Activated CD8-positive, alpha-beta memory T cell treated with anti-CD3 and anti-CD28 coated beads for 48 hours (primary cell): ENCODE measurements around the gene SARS1.
"Not testable (repeated sequence)": the region's sequence is repeated elsewhere in the genome, so short reads cannot be mapped to it uniquely, and the experiment has no call there.

Experiments used
- DNase-seq, 3 experiments: peaks; one replicate each; pipeline ENCODE4 v3.0.0-alpha.2; 2020; ENCODE audit warnings: low read depth in 2 of 3, low spot score in 2 of 3

SARS1 gene

DNA sequence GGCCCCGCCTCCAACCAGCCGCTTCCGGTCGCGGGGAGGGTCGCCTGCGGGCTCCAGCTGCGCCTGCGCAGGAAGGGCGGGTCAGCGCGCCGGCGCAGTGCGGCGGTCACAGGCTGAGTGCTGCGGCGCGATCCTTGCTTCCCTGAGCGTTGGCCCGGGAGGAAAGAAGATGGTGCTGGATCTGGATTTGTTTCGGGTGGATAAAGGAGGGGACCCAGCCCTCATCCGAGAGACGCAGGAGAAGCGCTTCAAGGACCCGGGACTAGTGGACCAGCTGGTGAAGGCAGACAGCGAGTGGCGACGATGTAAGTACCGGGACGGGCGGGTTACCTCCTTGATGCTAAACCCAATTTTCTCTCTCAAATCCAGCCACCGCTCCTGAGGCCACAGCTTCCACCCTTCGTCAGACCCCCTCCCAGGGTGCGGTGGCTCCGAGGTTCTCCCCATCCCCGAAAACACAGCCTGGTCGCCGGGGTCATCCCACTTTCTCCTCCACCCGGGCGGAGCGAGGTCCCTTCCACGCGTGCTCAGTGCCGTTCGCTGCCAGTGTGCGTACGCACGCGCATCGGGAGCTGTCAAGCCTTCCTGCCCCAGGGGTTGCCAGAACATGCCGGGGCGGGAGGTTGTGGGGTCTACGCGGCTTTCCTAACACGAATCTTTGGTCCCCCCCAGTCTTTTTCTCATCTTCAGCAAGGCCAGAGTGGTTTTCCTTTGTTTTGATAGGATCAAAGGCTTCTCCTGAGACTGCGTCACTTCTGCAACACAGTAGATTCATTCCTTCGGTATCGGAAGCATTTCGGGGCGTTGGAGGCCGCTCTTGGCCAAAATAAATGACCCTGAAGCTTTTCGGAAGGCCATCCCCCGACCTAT lies at the start of gene SARS1:
Gene SARS1, plus strand, starts transcription at position 95 of the 870 bp plus-strand sequence. Its CDS starts 75 bp downstream, at position 170.
- peak; percentile 68 to 85 (median 69) for DNase-seq

DNA sequence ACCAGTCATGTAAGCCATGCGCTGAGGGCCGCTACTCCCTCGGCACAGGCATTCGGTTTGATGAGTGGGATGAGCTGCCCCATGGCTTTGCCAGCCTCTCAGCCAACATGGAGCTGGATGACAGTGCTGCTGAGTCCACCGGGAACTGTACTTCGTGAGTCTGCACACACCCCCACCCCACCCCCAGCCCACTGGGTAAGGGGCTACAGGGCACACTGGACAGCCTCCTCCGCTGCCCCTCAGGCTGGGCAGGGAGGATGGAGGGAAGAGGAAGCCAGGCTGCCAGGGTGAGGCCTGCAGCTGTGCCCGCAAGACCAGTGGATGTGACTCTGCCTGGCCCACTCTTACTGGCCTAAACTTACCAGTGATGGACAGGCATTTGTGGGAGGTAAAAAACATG lies 49.2 kb upstream of the SARS1 start:
- no peak for DNase-seq

DNA sequence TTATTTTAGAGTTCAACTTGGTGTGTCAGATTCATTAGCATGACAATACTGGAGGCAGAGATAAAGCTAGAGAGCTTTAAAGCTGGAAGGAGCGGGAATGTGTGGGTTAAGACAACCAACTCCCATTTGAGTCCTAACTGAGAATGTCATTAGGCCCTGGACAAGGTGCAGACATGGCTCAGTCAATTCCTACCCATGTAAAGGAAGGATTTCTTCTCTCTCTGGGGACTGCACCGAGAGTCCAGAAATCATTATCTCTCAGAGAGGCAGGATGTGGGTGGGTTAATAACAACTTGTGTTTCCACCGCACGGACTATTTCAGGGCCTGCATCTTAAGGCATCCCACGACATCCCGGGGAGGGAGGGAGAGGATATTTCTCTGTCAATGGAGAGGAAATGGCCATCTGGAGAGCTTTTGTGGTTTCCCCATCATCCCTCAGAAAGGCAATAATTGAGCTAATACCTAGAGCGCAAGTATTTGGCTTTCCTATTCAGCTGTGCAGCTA lies 46.7 kb upstream of the SARS1 start:
- DNase-seq: no peak

DNA sequence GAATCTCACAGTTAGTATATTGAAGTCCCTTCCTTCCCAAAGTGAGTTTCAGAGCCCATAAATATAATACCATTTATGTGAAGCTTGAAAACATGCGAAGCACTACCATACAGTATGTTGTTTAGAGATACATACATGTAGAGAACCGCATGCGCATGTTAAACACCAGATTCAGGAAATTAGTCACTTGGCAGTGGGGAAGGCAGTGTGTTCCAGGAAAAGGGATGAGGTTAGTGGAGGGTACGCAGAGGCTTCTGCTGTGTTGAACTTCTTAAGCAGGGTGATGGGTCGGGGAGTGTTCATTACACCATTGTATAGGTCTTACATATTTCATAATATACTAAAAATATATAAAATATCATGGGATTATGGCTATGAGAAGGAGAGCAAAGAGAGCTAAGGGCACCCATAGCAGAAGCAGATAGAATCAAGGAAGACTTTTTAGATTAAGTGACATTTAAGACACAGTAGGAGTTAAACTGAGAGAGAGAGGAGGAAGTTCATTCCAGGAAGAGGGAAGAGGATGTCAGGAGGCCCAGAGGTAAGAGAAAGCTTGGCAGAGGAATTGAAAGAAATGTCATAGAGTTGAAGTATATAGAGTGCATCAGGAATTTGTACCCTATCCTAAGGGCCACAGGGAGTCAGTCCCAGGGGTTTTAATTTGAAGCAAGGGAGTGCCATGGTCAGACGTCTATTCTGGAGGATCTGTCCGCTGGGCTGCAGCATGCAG lies 43.5 kb upstream of the SARS1 start:
- DNase-seq: no peak

- no peak for DNase-seq
These were observed 42.1 kb upstream of the SARS1 start for GRCh38 chr1:109171646-109172045.

GRCh38 chr1:109176349-109176748 lies 37.4 kb upstream of the SARS1 start:
- not testable (repeated sequence) for DNase-seq

GRCh38 chr1:109180715-109181084 lies 33.0 kb upstream of the SARS1 start:
- DNase-seq: not testable (repeated sequence)

DNA sequence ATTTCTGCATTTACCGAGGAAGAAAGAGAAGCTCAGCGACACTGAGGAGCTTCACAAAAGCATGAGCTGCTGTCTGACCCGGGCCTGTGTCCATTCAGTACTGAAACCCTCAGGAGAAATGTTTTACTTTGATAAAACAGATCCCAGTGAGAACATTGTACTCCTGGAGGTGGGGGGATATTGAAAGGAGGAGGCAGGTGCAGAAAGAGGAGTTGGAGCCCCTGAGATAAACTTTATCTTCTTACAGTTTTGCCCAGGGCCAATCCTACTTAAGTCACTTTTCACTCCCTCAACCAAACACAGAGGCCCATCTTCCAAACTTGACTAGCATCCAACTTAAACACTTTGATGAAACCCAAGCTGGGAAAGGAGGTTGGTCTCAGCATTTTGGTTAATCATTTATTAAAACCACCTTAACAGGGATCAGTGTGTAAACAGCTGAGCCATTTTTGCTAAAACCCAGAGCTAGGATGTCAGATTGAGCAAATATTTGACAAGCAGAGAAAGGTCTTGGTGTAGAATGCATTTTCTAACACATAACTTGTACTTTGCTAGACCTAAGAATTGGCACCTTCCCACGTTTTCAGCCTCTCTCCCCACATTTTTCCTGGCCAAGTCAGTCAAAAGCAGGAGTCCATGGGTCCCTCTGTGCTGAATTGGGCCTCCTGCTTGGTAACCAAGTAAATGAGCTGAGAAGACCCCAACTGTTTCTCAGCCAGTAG lies 32.5 kb upstream of the SARS1 start:
- no peak for DNase-seq

- DNase-seq: no peak
These were observed 31.9 kb upstream of the SARS1 start for GRCh38 chr1:109181807-109182163.

GRCh38 chr1:109183058-109183738 lies 30.5 kb upstream of the SARS1 start:
- DNase-seq: no peak

DNA sequence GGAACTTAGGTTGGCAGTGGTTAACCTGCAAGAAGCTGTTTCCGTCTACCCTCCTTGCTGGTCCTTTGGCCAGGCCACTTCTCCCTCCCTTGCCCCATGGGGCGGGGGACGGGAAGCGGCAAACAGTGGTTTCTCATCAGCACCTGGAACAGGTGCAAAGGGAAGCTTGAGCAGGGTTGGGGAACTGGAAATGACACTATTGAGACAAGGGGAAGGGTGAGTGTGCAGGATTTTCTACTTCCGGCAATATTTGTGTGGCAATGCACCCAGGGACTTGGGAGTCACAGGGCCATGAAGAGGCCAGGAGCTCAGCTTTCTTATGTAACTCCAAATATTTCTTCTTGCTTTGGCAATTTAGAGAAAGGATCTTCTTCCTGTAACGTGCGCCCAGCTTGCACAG lies 29.0 kb upstream of the SARS1 start:
- DNase-seq: no peak

DNA sequence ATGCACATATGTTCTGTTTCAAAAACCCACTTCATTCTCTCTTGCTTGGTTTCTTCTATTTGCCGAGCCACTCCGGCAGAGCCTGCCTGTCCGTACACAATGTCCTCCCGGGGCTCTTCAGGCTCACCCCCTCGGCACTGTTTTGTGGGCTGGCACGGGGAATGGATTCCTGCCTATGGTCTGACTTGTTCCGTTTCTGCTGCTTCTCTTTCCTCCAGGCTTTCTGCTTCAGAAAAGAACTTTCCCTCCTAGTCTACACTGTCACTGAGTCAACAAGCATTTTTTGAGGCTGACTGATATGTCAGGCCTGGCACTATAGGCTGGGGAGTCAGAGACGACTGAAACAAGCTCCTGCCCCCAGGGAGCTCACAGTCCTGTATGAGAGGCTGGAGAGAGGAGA lies 28.4 kb upstream of the SARS1 start:
- no peak for DNase-seq

DNA sequence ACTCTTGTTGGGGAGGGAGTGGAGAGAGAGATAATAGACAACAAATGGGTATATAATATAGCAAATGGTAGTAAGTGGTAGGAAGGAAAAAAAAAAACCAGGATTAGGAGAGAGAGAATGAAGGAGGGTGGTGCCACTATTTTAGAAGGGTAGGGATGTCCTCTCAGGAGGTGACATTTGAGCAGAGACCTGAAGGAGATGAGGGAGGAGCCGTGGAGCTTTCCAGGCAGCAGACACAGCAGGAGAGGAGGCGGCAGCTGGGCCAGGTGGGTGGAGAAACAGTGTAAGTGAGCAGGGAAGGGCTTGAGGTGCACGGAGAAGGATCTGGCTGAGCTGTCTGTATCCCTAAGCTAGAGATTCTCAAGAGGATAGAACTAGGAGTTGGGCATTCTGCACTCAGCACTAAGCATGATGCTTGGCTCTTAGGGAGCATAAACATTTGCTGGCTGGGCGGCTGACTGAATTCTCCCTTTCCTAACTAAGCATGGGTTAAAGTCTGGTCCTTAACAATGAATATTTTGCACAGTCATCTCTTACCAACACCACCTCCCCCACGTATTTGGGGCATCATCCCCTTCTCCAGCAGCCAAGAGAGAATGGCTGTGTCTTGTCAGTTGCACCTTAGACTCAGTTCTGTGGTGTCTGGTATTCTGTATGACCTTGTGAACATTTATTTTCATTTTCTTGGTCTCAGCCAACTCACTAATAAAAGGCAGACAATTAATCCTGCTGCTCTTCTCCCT lies 27.6 kb upstream of the SARS1 start:
- DNase-seq: no peak

DNA sequence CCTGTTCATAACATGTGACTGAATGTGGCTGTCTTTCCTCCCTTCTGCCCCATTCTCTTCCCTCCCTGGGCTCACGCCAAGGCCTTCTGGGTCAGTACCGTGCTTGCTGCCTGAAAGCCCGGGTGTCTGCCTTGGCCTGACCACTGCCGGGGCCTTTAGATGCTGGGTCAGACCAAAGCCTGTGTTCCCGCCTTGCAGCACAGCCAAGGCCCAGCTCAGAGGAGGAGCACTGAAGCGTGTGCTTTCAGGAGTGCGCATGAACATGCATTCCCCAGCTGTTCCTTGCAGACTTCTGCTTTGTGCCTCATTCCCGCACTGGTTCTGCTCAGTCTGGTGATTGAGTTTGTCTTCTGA lies 27.0 kb upstream of the SARS1 start:
- DNase-seq: no peak

DNA sequence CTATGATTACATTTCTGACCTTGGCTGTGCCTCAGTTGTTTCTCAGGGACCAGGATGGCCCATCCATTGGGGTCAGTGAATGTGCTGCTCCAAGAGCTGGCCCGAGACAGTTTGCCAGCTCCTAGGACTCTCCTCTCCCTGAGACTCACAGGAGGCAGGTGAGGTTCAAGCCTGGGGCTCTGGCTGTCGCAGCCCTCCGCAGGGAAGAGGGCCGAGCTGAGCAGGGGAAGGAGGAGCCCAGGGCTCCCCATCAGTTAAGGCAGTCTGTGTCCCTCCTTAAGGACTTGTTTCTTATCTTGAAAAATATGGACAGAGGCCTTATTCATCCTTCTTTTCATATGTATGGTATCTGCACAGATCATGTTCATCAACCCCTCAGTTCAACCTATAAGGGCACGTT lies 26.6 kb upstream of the SARS1 start:
- DNase-seq: no peak

DNA sequence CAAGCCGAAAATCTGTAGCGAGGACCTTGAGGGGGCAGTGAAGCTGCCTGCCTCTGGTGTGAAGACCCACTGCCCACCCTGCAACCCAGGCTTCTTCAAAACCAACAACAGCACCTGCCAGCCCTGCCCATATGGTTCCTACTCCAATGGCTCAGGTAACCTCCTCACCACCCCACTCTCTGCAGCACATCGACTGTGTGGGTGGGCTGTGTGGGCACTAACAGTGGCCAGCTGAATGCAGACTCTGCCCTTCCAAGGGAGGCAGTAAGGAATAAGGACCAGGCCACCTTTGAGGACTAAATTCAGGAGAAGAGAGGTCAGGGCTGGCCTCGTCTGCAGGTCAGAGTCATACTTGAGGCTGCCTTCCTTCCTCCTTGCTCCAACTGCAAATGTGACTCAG lies 25.5 kb upstream of the SARS1 start:
- DNase-seq: no peak

DNA sequence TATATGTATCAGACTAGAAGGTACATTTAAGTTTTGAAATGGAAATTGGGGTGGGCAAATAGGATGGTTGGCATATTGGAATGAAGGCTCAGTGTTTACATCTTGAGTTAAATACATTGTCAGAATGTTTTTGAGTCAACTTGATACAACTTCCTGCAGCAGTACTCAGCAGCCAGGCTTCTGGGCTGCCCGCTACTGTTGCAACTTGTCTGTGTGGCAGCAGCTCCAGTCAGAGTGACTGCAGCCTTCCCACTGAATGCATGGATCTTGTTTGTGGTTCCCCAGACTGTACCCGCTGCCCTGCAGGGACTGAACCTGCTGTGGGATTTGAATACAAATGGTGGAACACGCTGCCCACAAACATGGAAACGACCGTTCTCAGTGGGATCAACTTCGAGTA lies 24.9 kb upstream of the SARS1 start:
- DNase-seq: no peak

DNA sequence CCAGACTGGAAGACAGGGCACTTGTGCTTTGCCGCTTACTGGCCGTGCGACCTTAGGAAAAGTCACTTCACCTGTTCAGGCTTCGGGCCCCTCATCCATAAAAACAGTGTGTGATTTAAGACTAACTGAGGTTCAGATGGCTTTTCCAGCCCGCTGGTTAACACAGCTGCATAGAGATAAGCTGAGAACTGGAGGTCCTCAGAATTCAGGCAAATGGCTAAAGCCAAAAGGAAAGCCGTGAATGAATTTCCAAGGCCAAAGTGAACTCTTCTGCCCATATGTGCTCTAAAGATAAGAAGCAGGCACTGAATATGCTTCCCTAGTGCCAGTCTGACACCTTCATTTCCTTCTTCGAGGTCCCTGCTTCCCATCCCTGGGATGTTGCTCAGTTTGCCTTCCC lies 23.5 kb upstream of the SARS1 start:
- DNase-seq: no peak

DNA sequence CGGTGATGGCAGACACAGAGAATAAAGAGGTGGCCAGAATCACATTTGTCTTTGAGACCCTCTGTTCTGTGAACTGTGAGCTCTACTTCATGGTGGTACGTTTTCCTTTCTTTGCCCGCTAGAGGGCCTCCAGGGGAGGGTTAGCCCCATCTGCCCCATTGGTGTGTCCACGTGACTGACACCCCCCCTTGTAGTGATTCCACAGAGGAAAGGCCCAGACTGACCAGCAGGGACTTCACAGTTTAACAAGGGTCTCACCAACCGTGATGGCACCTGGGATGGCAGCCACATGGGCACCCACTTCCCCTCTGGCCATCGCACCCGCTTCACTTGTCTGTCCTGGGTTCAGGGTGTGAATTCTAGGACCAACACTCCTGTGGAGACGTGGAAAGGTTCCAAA lies 22.3 kb upstream of the SARS1 start:
- no peak for DNase-seq

DNA sequence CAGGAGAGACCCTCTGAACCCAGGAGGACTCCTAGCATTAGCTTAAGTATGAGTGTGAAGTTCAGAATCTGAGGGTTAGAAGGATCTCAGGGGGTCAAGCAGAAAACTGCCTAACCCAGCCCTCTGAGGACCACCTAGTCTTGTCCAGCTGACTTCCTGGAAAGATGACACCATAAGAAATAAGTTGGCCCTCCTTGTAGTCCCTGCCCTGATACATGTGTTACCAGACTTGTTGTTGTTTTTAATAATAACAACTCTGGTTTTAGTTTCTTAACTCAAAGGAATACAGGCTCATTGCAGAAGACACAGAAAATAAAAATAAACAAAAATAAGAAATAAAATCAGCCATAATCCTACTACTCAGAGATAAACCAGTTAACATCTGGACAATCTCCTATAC lies 21.8 kb upstream of the SARS1 start:
- no peak for DNase-seq

- DNase-seq: no peak
These were observed 21.3 kb upstream of the SARS1 start for GRCh38 chr1:109192433-109192832.
